HG02885 (cell line): ENCODE data around the gene USP7.
A peak's percentile ranks its signal among the peaks of the same experiment; 100 is the strongest.
"Not testable (repeated sequence)": the region's sequence is repeated elsewhere in the genome, so short reads cannot be mapped to it uniquely, and the experiment has no call there.

Experiments
- ATAC-seq: cut with Tn5 transposase; IDR thresholded peaks from one replicate; pipeline ENCODE4 v1.9.1; 2021; ENCODE audit warnings: mild to moderate bottlenecking; ENCODE audit not compliant: unreplicated experiment, poor library complexity

Gene USP7

DNA sequence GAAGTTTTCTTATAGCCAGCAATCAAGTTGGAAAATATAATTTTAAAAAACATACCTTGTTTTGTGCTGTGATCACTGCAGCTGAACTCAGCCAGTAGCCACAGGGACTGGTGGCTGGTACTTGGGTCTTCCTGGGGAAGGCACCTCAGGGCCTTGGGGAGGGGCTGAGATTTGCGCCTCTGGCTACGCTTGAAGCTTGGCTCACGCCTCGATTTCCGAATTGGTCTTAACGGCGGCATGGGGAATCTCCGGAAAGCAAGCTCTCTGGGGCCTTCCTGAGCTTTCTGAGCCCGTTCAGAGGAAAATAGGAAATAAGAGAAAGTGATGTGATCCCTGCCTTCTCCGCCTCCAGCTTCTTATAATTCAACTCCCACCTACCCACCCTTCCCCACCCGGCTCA, 11.3 kb upstream of the USP7 start:
- ATAC-seq: no peak

DNA sequence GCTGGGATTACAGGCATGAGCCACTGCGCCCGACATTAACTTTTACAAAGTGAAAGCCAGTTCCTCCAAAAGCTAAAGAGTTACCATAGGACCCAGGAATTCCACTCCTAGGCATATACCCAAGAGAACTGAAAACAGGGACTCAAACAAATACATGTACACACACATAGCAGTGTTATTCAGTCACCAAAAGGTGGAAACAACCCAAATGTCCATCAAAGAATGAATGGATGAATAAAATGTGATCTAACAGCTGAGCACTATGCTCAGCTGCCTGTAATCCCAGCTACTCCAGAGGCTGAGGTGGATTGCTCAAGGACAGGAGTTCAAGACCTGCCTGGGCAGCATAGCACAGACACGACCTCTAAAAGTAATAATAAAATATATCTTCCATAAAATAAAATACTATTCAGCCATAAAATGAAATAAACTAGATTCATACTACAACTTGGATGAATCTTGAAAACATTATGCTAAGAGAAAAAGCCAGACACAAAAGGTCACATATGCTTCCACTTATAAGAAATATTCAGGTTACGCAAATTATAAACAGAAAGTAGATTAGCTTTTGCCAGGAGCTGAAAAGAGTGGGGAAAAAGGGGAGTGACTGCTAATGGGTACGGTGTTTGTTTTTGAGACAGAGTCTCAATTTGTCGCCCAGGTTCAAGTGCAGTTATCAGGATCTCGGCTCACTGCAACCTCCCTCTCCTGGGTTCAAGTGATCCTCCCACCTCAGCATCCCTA, 9.3 kb upstream of the USP7 start:
- ATAC-seq: no peak

DNA sequence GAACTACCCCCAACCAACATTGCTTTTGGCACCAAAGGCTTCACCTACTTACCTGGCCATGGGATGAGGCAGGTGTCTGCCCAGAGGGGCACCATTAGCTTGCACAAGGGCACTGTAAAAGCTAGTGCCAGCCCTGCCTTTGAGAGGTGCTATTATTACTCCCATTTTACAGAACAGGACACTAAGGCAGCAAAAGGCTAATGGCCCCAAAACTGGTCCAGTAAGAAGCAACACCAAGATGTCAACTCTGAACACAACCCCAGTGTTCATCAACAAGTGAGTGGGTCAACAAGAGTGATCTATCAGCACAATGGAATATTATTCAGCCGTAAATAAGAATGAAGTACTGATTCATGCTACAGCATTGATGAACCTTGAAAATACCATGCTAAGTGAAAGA, 7.7 kb upstream of the USP7 start:
- no peak for ATAC-seq

DNA sequence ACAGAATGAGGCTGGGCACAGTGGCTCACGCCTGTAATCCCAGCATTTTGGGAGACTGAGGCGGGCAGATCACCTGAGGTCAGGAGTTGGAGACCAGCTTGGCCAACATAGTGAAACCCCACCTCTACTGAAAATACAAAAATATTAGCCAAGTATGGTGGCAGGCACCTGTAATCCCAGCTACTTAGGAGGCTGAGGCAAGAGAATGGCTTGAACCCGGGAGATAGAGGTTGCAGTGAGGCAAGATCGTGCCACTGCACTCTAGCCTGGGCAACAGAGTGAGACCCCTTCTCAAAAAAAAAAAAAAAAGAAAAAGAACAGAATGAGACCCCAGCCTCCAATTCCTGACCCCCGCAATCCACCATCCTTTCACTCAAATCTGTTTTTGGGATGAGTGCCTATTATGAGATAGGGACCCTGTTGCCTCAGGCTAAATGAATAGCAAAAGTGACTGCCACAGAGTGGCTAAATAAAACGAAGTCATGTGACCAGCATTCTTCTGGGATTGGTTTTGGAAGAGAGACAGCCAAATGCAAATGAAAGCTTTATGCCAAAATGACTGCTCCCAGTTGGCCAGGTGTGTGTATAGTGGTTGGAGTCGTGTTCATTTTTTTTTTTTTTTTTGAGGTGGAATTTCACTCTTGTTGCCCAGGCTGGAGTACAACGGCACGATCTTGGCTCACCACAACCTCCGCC, 5.6 kb upstream of the USP7 start:
- not testable (repeated sequence) for ATAC-seq

DNA sequence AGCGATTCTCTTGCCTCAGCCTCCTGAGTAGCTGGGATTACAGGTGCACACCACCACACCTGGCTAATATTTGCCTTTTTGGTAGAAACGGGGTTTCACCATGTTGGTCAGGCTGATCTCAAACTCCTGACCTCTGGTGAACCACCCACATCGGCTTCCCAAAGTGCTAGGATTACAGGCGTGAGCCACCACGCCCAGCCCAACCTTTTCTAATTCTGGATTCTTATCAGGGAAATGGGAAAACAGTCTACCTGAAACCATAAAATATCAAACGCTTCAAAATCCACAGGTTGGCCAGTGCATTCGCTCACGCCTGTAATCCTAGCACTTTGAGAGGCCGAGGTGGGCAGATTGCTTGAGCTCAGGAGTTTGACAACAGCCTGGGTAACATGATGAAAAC, 4.3 kb upstream of the USP7 start:
- not testable (repeated sequence) for ATAC-seq

DNA sequence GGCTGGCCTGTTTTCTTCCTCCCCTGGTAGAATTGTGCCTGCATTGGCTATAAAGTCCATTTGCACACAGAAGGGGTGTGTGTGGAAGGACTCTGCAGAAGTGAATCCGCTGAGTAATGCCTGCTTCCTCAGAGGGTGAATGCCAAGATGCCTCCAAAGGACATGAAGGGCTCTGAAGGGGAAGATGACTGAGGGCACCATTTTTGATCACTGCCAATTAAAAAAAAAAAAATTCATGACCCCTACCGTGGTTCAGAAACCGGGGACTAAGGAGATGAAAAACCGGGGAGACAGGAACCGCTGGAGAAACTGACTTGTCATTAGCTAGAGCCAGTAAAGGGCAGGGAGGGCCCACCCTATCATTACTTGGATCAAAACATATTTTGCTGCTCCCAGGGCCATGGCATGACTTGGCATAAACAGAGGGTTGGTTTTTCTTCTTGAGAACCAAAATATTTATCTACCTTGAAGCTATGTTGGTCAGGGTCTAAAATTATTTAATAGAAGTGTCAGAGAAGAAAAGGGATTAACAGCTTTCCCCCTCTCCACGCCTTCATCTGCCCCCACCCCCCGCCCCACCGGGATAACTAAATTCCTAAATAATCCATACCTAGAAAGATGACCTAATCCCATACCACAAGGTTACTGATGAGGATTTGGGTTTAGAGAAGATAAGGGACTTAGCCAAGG, 3.6 kb upstream of the USP7 start:
- no peak for ATAC-seq

DNA sequence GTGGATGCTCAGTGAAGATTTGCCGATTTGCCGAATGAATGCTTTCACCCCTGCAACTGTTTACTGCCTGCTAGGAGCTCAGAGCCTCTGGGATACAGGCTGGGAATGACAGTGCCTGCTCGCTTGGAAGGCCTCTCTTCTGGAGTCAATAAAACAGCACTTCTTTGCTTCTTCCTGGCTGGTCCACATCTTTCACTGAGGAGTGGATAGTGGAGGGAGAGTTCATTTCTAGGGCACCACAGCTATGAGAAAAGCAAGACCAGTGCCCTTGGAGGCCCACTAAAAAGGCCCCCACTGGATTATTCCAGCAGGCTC, 3.1 kb upstream of the USP7 start:
- no peak for ATAC-seq

DNA sequence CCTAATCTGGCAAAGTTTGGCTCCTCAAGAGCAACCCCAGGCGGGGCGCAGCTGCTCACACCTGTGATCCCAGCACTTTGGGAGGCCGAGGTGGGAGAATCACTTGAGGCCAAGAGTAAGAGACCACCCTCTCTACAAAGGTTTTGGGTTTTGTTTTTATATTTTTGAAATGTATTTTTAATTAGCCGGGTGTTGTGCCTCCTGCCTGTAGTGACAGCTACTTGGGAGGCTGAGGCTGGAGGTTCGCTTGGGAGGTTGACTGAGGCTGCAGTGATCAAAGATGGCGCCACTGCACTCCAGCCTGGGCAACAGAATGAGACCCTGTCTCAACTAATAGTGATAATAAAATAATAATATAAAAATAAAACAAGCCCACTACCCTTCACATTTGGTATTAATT, 756 bp upstream of the USP7 start:
- ATAC-seq: no peak

DNA sequence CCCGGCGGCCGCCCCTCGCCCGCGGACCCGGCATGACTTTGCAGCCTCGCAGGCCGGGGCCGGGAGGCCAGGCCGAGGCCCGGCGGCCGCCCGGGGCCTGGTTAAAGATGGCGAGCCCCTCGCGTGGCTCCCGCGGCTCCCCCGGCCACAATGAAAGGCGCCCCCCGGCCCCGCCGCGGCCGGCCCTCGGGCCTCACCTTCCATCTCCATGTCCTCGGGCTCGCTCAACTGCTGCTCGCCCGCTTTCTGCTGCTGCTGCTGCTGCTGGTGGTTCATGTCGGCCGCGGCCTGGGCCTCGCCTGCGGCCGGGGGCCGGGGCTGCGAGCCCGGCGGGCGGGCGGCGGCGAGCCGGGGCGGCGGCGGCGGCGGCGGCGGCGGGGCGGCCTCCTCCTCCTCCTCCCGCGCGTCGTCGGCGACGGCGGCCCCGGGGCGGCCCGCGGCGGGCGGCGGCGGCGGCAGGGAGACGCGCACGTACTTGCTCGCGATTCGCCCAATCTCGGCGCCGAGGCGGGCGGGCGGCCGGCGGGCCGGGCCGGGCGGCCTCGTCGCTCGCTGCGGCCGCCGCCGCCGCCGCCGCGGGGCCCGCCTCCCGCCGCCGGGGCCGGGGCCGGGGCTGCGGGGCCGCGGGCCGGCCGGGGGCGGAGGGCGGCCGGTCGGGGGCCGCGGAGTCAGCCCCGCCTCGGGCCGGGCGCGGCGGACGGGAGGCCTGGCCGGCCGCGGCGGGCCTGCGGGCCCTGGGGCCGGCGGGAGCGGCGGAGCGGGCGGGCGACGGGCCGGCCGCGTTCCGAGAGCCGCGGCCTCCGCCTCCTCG, 491 bp downstream of the USP7 start:
- ATAC-seq: peak; percentile 7

DNA sequence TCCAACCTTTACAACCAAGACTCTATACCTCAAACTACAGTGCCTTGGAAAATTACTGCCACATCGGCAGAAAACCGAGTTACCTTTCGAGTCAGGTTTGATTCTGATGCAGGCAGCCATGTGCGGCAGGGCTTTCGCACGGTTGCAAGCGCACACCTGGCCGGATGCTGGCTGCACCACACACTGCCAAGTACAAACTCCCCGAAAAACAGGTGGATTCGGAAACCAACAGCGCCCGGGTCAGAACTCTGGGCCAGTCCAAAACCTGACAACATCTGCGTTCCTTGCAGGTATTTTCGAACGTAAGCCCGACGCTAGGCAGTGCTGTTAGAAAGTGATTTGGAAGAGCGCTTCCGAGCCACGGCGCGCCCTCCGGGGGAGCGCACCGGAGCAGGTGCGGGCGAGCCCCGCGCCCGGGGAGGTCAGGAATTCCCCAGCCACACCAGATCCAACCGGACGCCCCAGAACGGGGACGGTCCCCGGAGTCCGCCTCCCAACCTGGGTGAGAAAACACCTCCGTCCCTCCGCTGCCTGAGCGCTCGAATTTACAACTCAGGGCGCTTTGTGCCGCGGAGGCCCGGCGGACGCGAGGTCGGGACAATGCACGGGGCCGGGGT, 1.2 kb downstream of the USP7 start:
- peak; percentile 16 for ATAC-seq

DNA sequence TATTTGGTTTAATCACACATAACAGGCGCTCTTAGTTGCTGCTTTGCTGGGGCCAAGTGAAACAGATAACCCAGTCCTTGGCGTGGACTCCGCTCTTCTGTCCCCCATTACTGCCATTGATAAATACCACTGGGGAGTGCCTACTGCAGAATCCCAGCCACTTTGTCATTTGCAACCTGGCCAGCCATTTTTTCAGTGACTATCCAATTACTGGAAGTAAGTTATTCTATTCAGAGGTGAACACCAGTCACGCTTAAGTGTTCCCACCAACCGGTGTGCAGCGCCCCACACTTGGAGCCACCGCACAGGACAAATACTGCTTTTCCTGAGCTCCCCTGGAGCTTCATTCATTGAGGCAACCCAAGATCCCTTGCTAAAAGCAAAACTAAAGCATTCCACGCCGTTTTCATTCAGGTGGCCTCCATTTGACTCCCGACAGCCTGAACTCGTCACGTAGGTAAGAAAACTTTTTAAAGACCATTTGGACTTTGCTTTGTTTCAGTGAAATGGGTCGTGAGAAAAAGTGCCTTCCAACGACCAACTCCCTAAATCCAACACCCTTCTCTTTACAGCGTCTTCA, 1.8 kb downstream of the USP7 start:
- ATAC-seq: no peak

DNA sequence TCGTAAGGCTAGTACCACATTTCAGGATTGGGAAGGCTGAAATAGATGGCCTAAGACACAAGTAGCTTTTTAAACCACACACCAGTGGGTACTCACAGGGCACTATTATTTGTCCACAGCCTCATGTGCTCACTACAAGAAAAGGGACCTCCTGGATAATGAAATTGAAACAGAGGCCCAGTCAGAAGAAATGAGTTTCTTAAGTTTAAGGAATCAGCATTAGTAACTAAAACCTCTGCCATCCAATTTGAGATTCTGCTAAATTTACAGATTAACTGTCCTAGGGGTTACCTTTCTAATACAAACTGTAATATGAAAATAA, 3.0 kb downstream of the USP7 start:
- ATAC-seq: no peak

DNA sequence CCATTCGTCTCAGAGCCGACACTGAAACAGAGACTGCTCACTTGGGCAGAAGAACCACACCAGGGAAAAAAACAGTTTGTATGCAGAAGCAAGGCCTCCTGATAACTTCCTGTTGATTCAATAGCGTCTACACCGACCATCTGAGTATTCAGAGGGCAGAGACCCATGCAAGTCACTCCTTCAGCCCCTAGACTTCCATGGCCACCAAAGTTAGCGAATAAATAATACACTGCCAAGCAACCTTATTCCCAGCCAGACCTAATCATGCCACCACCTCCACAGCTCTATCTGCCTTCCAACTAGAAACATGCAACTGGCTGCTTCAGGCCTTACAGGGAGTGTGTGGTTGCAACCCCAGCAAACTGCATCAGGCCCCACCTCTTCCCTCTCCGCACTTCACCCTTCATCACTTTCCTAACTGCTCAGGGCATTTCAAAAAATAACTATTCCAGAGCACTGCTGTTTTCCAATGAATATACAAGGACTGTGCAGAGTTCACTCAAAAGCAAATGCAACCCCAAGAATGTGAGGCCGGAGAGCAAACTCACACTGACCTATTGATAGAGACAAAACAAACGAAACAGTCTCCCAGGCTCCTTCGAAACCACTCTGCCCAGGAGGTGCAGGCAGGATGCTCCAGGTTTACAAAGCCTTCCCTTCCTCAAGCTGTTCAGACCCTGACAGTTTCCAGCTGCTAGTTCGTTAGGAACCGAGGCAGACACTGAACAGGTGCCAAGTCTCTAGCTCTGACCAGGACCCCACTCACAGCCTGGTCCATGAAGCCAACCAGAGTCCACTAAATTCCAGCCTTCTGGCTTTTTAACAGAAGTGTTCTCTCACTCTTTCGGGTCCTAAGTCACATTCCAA, 3.6 kb downstream of the USP7 start:
- no peak for ATAC-seq

DNA sequence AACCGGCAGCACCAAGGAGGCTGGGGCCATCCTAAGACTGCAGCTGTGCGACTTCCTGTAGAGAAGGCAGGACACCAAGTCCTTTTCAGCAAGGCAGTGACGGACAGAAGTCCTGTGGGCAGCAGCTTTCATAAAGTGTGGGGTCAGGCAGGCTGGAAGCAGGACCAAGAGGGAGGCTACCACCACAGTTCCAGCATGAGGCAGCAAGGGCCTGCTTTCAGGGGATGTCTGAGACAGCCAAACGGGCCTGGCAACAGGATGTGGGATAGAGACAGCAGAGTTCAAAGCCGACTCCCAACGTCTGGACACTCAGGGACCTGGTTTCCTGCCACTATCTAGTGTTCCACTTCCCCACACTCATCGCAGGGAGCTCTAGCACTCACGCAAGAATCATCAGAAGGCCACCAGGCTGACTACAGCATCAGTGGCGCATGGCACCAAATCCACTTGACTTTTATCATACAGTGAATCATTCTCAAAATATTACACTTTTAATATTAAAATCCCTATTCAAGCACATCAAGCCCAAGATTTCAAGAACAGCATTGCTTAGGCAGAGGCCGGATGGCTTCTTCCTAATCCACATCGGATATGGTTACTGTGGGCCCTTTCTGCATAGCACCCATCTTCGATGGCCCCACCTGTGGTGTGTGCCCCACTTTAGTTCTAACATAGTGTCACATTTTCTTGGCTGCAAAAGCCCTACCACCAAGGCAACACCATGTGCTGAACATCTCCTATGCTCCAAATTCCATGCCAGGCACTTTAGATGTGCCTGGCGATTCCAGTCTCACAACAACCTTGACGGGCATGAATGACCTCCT, 5.2 kb downstream of the USP7 start:
- no peak for ATAC-seq

DNA sequence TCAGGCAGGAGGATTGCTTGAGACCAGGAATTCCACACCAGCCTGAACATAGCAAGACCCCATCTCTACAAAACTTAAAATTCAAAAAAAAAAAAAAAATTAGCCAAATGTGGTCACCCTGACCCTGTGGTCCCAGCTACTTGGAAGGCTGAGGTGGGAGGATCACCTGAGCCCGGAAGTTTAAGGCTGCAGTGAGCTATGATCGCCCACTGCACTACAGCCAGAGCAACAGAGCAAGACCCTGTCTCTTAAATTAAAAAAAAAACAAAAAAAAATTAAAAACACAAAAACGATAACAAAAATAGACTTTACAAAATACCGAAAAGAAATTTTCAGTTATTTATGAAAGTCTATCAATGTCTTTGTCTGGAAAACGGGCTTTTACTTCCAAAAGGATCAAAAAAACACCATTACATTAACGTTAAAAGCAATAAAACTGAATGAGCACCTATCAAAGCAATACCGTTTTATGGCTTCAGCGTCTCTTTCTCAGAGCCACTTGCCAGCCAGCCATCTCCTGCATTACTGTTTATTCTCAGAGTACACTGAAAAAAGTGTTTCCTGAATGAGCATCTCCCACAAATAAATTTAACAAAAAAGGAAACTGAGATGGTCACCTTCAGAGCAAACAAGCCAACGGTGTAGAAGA, 6.1 kb downstream of the USP7 start:
- ATAC-seq: no peak

DNA sequence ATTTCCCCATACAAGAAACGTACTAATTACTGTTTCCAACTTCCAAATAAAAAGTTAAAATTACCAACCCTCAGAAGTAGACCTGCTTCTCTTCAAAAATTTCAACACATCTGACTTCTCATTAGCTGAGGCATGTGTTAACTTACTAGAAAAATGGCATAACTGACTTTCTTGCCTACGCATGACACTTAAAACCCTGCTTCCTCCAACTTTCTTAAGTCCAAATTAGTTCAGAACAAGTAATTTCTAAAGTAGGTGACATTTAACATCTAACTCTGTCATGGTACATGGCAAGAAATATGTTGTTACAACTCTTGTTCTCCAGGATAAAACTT, 6.7 kb downstream of the USP7 start:
- ATAC-seq: no peak

DNA sequence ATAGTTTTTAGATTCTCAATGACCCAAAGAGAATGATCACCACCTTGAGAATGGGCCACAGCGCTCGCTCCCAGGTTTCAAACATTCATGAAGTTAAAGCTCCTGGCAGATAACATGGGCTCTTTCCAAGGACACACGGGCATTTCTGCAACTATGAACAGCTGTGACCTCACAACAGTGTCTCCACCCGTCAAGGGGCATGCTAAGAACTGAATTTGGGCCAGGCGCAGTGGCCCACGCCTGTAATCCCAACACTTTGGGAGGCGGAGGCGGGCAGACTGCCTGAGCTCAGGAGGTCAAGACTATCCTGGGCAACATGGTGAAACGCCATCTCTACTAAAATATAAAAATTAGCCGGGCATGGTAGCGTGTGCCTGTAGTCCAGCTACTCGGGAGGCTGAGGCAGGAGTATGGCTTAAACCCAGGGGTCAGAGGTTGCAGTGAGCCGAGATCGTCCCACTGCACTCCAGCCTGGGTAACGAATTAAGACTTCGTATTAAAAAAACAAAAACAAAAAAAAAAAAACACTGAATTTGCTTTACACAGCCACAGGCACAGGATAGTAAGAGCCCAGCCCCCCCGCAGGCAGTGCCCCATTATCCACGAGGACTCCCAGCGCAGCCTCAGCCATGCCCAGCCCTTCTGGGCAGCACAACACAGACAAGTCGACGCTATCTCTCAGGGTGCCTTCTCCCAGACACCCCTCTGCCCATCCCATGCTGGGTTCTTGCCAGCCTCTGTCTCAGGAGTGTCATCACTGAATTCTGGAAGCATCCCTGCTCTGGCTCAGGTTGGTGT, 7.2 kb downstream of the USP7 start:
- ATAC-seq: no peak
